HG03139 (cell line): ENCODE results near the gene ZNF621.
"Not testable (repeated sequence)": the region's sequence is repeated elsewhere in the genome, so short reads cannot be mapped to it uniquely, and the experiment has no call there.

Experiments
- ATAC-seq: cut with Tn5 transposase; IDR thresholded peaks from one replicate; pipeline ENCODE4 v1.9.1; 2021; ENCODE audit not compliant: unreplicated experiment

ZNF621 gene

GRCh38 chr3:40532252-40532651 is 7.5 kb downstream of the ZNF621 start:
- ATAC-seq = no peak

GRCh38 chr3:40534283-40534682 is 9.5 kb downstream of the ZNF621 start:
- ATAC-seq = no peak

GRCh38 chr3:40546816-40547215 is 22.1 kb downstream of the ZNF621 start:
- ATAC-seq = no peak

- no peak for ATAC-seq
Measured at GRCh38 chr3:40550167-40550566, 25.4 kb downstream of the ZNF621 start.

- no peak for ATAC-seq
Measured at GRCh38 chr3:40557575-40558161, 32.9 kb downstream of the ZNF621 start.

GRCh38 chr3:40562482-40562881 is 37.7 kb downstream of the ZNF621 start:
- not testable (repeated sequence) for ATAC-seq

- ATAC-seq = not testable (repeated sequence)
Measured at GRCh38 chr3:40565629-40566028, 40.9 kb downstream of the ZNF621 start.

GRCh38 chr3:40566694-40567093 is 41.9 kb downstream of the ZNF621 start:
- ATAC-seq = no peak

- ATAC-seq = no peak
Measured at GRCh38 chr3:40572588-40572987, 47.8 kb downstream of the ZNF621 start.

- ATAC-seq = no peak
Measured at GRCh38 chr3:40574050-40574449, 49.3 kb downstream of the ZNF621 start.

- no peak for ATAC-seq
Measured at GRCh38 chr3:40574661-40575060, 49.9 kb downstream of the ZNF621 start.

- no peak for ATAC-seq
Measured at GRCh38 chr3:40576396-40576795, 51.6 kb downstream of the ZNF621 start.

GRCh38 chr3:40580494-40581091 is 55.8 kb downstream of the ZNF621 start:
- no peak for ATAC-seq

GRCh38 chr3:40581166-40581565 is 56.4 kb downstream of the ZNF621 start:
- ATAC-seq = no peak

GRCh38 chr3:40582401-40583027 is 57.8 kb downstream of the ZNF621 start:
- no peak for ATAC-seq

- no peak for ATAC-seq
Measured at GRCh38 chr3:40583691-40584090, 58.9 kb downstream of the ZNF621 start.

- ATAC-seq = peak; percentile 55
Measured at GRCh38 chr3:40584625-40585189, 59.9 kb downstream of the ZNF621 start.

GRCh38 chr3:40585381-40586016 is 60.7 kb downstream of the ZNF621 start:
- no peak for ATAC-seq

GRCh38 chr3:40586901-40587300 is 62.1 kb downstream of the ZNF621 start:
- no peak for ATAC-seq

GRCh38 chr3:40588406-40588805 is 63.6 kb downstream of the ZNF621 start:
- ATAC-seq = no peak
